ENCODE data around the gene KMT2D. TPM values are rescaled to one million over a fixed set of nuclear protein-coding genes. Genes with fewer than 3 reads are reported as not detected.
"Not testable (repeated sequence)": the region's sequence is repeated elsewhere in the genome, so short reads cannot be mapped to it uniquely, and the experiment has no call there.

Gene KMT2D
- total RNA-seq, 2 experiments from 2014 or later: 47.9 to 49.0 TPM

- ChIA-PET POLR2A (no interaction called here), CTCF (interaction anchor here (1.0 to 6.5 kb wide), 7 partner anchors 9 to 107 kb away, joined by 3 to 184 read pairs (median 6); partner anchors contain the start of genes DHH and RHEBL1)
- intact Hi-C loops (cut with micrococcal nuclease): loop anchor here (5.0 kb wide), 1 partner anchor 36 kb away; no protein-coding TSS in a partner anchor
- H3K27me3 Mint-ChIP-seq: peaks cover 26% of the 10 kb centered on the region
- H3K4me3 Mint-ChIP-seq: no peak overlapping the region
- DNase-seq: no peak
- H3K27ac Mint-ChIP-seq: no peak overlapping the region
- H3K36me3 Mint-ChIP-seq: no peaks in the 10 kb centered on the region
- H3K4me1 Mint-ChIP-seq (ENCODE audit: low read depth): peaks cover 29% of the 10 kb centered on the region
- H3K9me3 Mint-ChIP-seq: no peaks in the 10 kb centered on the region
Observed at GRCh38 chr12:49086116-49086515, 25.5 kb upstream of the KMT2D start.

GRCh38 chr12:49084438-49084837 lies 23.8 kb upstream of the KMT2D start:
- H3K9me3 Mint-ChIP-seq: no peaks in the 10 kb centered on the region
- no peak overlapping the region for H3K4me3 Mint-ChIP-seq
- no peak overlapping the region for H3K27ac Mint-ChIP-seq
- ChIA-PET CTCF (interaction anchor here (0.9 to 6.5 kb wide), 6 partner anchors 10 to 88 kb away, joined by 3 to 184 read pairs (median 5); partner anchors contain the start of genes DHH and RHEBL1), POLR2A (interaction anchor here (1.5 kb wide), 1 partner anchor 15 kb away, joined by 4 read pairs; the partner anchor contains the start of gene RHEBL1)
- H3K27me3 Mint-ChIP-seq: peaks cover 13% of the 10 kb centered on the region
- peaks cover 16% of the 10 kb centered on the region for H3K4me1 Mint-ChIP-seq (ENCODE audit: low read depth)
- intact Hi-C loops (cut with micrococcal nuclease): no loop called here
- no peaks in the 10 kb centered on the region for H3K36me3 Mint-ChIP-seq
- no peak for DNase-seq

- no peaks in the 10 kb centered on the region for H3K36me3 Mint-ChIP-seq
- H3K27ac Mint-ChIP-seq: no peak overlapping the region
- no peaks in the 10 kb centered on the region for H3K9me3 Mint-ChIP-seq
- CTCF ChIA-PET: interaction anchor here (1.2 to 2.9 kb wide), 5 partner anchors 8 to 19 kb away, joined by 3 to 31 read pairs (median 6); partner anchors contain the start of gene RHEBL1
- intact Hi-C loops (cut with micrococcal nuclease): no loop called here
- no peak for DNase-seq
- H3K4me1 Mint-ChIP-seq (ENCODE audit: low read depth): no peaks in the 10 kb centered on the region
- H3K4me3 Mint-ChIP-seq: no peak overlapping the region
- H3K27me3 Mint-ChIP-seq: no peaks in the 10 kb centered on the region
- POLR2A ChIA-PET: no interaction called here
Observed at GRCh38 chr12:49079793-49080192, 19.2 kb upstream of the KMT2D start.

GRCh38 chr12:49070971-49071370 lies 10.4 kb upstream of the KMT2D start:
- no peak for DNase-seq
- Mint-ChIP-seq H3K9me3 (no peaks in the 10 kb centered on the region), H3K27me3 (no peaks in the 10 kb centered on the region), H3K27ac (no peak overlapping the region), H3K36me3 (peaks cover 9% of the 10 kb centered on the region), H3K4me1 (ENCODE audit: low read depth) (peaks cover 12% of the 10 kb centered on the region), H3K4me3 (no peak overlapping the region)
- CTCF ChIA-PET: interaction anchor here (0.8 to 9.1 kb wide), 5 partner anchors 9 to 114 kb away, joined by 3 to 256 read pairs (median 3); partner anchors contain the start of genes ARF3 and DHH
- intact Hi-C loops (cut with micrococcal nuclease): loop anchor here (1.0 to 2.0 kb wide), 5 partner anchors 11 to 59 kb away; partner anchors contain the start of genes KMT2D, LMBR1L and PRKAG1
- POLR2A ChIA-PET: interaction anchor here (1.3 to 1.9 kb wide), 3 partner anchors 56 to 146 kb away, joined by 3 to 30 read pairs (median 3); partner anchors contain the start of genes FKBP11 and TUBA1B

- intact Hi-C loops (cut with micrococcal nuclease): loop anchor here (1.0 to 2.0 kb wide), 5 partner anchors 9 to 61 kb away; partner anchors contain the start of genes KMT2D, LMBR1L and PRKAG1
- Mint-ChIP-seq H3K9me3 (no peaks in the 10 kb centered on the region), H3K27me3 (no peaks in the 10 kb centered on the region)
Observed at GRCh38 chr12:49069507-49070346, 9.1 kb upstream of the KMT2D start, which contains the start of gene RHEBL1. TSS of gene RHEBL1 (minus strand) at chr12:49069979. CDS start at chr12:49069785, 194 bp downstream.

GRCh38 chr12:49068879-49069506 lies 8.4 kb upstream of the KMT2D start:
- POLR2A ChIA-PET: interaction anchor here (0.5 to 2.0 kb wide), 10 partner anchors 9 to 196 kb away, joined by 3 to 30 read pairs (median 4); partner anchors contain the start of genes LMBR1L, TUBA1A and TUBA1B
- DNase-seq: no peak
- Mint-ChIP-seq H3K9me3 (no peaks in the 10 kb centered on the region), H3K4me1 (ENCODE audit: low read depth) (peaks cover 13% of the 10 kb centered on the region), H3K36me3 (peaks cover 12% of the 10 kb centered on the region), H3K27me3 (no peaks in the 10 kb centered on the region), H3K4me3 (peak overlapping the region; percentile 98), H3K27ac (peak overlapping the region; percentile 90)
- intact Hi-C loops (cut with micrococcal nuclease): no loop called here
- CTCF ChIA-PET: interaction anchor here (0.8 to 9.1 kb wide), 10 partner anchors 10 to 179 kb away, joined by 3 to 256 read pairs (median 11); partner anchors contain the start of genes DHH, KMT2D and TUBA1B

More at GRCh38 chr12:49069507-49070346, 9.1 kb upstream of the KMT2D start, which contains the start of gene RHEBL1:
- peak within 1 kb of the TSS; percentile 90 for H3K27ac Mint-ChIP-seq
- ChIA-PET CTCF (interaction anchor here (0.6 to 9.1 kb wide), 16 partner anchors 8 to 180 kb away, joined by 3 to 256 read pairs (median 4); partner anchors contain the start of genes DHH, KMT2D and TUBA1B), POLR2A (interaction anchor here (0.5 to 2.0 kb wide), 18 partner anchors 8 to 388 kb away, joined by 3 to 30 read pairs (median 4); partner anchors contain the start of genes FKBP11, KANSL2, KMT2D and LMBR1L)
- H3K4me3 Mint-ChIP-seq: peak within 1 kb of the TSS; percentile 98
- peaks cover 11% of the 10 kb centered on the region for H3K36me3 Mint-ChIP-seq
- H3K4me1 Mint-ChIP-seq (ENCODE audit: low read depth): peaks cover 12% of the 10 kb centered on the region
- peak; percentile 100 for DNase-seq

GRCh38 chr12:49066120-49066519 lies 5.5 kb upstream of the KMT2D start:
- ChIA-PET POLR2A (no interaction called here), CTCF (interaction anchor here (0.7 to 9.1 kb wide), 7 partner anchors 21 to 247 kb away, joined by 3 to 256 read pairs (median 5); partner anchors contain the start of gene DHH)
- Mint-ChIP-seq H3K4me3 (no peak overlapping the region), H3K27ac (no peak overlapping the region), H3K9me3 (no peaks in the 10 kb centered on the region), H3K36me3 (peaks cover 15% of the 10 kb centered on the region), H3K27me3 (no peaks in the 10 kb centered on the region), H3K4me1 (ENCODE audit: low read depth) (peaks cover 23% of the 10 kb centered on the region)
- no peak for DNase-seq
- intact Hi-C loops (cut with micrococcal nuclease): no loop called here

GRCh38 chr12:49064767-49065152 lies 4.2 kb upstream of the KMT2D start:
- H3K27me3 Mint-ChIP-seq: no peaks in the 10 kb centered on the region
- intact Hi-C loops (cut with micrococcal nuclease): loop anchor here (1.0 kb wide), 2 partner anchors 24 to 28 kb away; no protein-coding TSS in a partner anchor
- CTCF ChIA-PET: interaction anchor here (0.6 to 9.1 kb wide), 30 partner anchors 8 to 471 kb away, joined by 3 to 256 read pairs (median 6); partner anchors contain the start of genes DDX23, DHH, LMBR1L and TUBA1B
- H3K27ac Mint-ChIP-seq: no peak overlapping the region
- H3K9me3 Mint-ChIP-seq: no peaks in the 10 kb centered on the region
- no peak overlapping the region for H3K4me3 Mint-ChIP-seq
- H3K36me3 Mint-ChIP-seq: peaks cover 16% of the 10 kb centered on the region
- no peak for DNase-seq
- peaks cover 20% of the 10 kb centered on the region for H3K4me1 Mint-ChIP-seq (ENCODE audit: low read depth)
- POLR2A ChIA-PET: interaction anchor here (0.6 to 1.7 kb wide), 5 partner anchors 28 to 66 kb away, joined by 3 to 7 read pairs (median 3); no protein-coding TSS in a partner anchor

GRCh38 chr12:49061916-49062315 lies 1.3 kb upstream of the KMT2D start:
- H3K27me3 Mint-ChIP-seq, POLR2A ChIA-PET, DNase-seq, H3K9me3 Mint-ChIP-seq, H3K27ac Mint-ChIP-seq: not testable (repeated sequence)
- Mint-ChIP-seq H3K4me3 (peak overlapping the region; percentile 20), H3K36me3 (peaks cover 13% of the 10 kb centered on the region), H3K4me1 (ENCODE audit: low read depth) (peaks cover 28% of the 10 kb centered on the region)
- intact Hi-C loops (cut with micrococcal nuclease): loop anchor here (2.0 kb wide), 1 partner anchor 127 kb away; the partner anchor contains the start of gene TUBA1A
- CTCF ChIA-PET: interaction anchor here (0.6 to 3.2 kb wide), 3 partner anchors 8 to 576 kb away, joined by 3 to 16 read pairs (median 3); partner anchors contain the start of gene RHEBL1

- Mint-ChIP-seq H3K36me3 (peaks cover 11% of the 10 kb centered on the region), H3K9me3 (no peaks in the 10 kb centered on the region), H3K4me1 (ENCODE audit: low read depth) (peaks cover 36% of the 10 kb centered on the region), H3K27ac (peak overlapping the region; percentile 96), H3K27me3 (no peaks in the 10 kb centered on the region), H3K4me3 (peak overlapping the region; percentile 89)
- intact Hi-C loops (cut with micrococcal nuclease): loop anchor here (2.0 kb wide), 1 partner anchor 128 kb away; the partner anchor contains the start of gene TUBA1A
- ChIA-PET POLR2A (interaction anchor here (1.4 kb wide), 1 partner anchor 9 kb away, joined by 4 read pairs; the partner anchor contains the start of gene RHEBL1), CTCF (interaction anchor here (0.6 to 0.9 kb wide), 3 partner anchors 9 to 576 kb away, joined by 3 read pairs; partner anchors contain the start of gene RHEBL1)
- DNase-seq: no peak
Observed at GRCh38 chr12:49061157-49061650, 610 bp upstream of the KMT2D start.

Data from activated CD4-positive, alpha-beta memory T cell treated with anti-CD3 and anti-CD28 coated beads for 36 hours (primary cell).